ENCODE data around the gene ZNF444. TPM values are rescaled to one million over a fixed set of nuclear protein-coding genes. Genes with fewer than 3 reads are reported as not detected.

ZNF444 gene
- total and polyA plus RNA-seq, 2 of the 8 experiments (the other 6 are each of a cell fraction or from before 2014, with no cell fraction given) = 49.5 to 54.5 TPM

GRCh38 chr19:56124578-56124977 lies 16.5 kb upstream of the ZNF444 start (continued):
- TF ChIP-seq CHD7 (IDR thresholded peaks at IDR 0.05; ENCODE audit: insufficient replicate concordance, low read length) (no peak), SIRT6 (IDR thresholded peaks at IDR 0.05; ENCODE audit: low read length) (no peak), SP1 (IDR thresholded peaks at IDR 0.05; ENCODE audit: low read depth, low read length) (no peak), EP300 (IDR thresholded peaks at IDR 0.05; ENCODE audit: borderline replicate concordance in 1 of 2, low read depth in 2 of 2, low read length in 2 of 2) (no peak), SRF (IDR thresholded peaks at IDR 0.05; ENCODE audit: low read depth, low read length) (no peak), RFX5 (IDR thresholded peaks at IDR 0.05; ENCODE audit: borderline replicate concordance, low read depth, low read length) (no peak)

Measured in H1 (cell line).